ENCODE data around the gene S1PR4. TPM values are rescaled to one million over a fixed set of nuclear protein-coding genes. Genes with fewer than 3 reads are reported as not detected.
"Not testable (repeated sequence)": the region's sequence is repeated elsewhere in the genome, so short reads cannot be mapped to it uniquely, and the experiment has no call there.

The S1PR4 gene
- total RNA-seq, 1 donor from 2014 or later: 0.10 TPM

DNA sequence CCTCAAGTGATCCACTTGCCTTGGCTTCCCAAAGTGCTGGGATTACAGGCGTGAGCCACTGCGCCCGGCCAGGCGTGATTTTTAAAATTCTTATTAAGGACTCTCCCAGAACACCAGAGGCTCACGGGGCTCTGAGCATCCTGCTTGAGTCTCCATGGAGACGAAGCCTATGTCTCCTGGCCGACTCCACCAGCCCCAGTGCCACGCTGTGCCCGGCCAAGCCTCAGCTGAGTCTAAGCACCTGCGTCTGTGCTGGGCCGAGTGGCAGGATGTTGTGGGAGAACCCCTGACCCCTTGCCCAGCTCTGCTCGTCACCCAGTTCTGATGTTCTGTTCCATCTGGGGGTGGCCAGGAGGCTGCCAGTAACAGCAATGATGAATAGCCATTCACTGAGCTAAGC is 42.0 kb downstream of the S1PR4 start:
- DNase-seq (ENCODE audit: low read depth): no peak

- DNase-seq (ENCODE audit: low read depth): not testable (repeated sequence)
These were observed 43.0 kb downstream of the S1PR4 start for GRCh38 chr19:3221576-3221975.

DNA sequence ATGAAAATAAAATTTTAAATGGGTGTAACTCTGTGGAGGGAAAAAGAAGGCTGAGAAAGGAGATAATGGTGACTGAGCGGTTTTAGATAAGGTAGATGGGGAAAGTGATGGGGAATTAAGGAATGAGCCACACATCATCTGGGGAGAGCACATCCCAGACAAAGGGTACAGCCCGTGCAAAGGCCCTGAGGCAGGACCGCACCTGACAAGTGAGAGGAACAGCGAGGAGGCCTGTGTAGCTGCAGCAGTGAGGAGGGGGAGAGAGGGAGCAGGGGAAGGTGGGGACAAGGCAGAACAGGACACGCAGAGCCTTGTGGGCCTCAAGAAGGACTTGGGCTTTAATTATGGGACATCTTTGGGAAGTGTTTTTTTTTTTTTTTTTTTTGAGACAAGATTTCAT is 44.1 kb downstream of the S1PR4 start:
- DNase-seq (ENCODE audit: low read depth): no peak

DNA sequence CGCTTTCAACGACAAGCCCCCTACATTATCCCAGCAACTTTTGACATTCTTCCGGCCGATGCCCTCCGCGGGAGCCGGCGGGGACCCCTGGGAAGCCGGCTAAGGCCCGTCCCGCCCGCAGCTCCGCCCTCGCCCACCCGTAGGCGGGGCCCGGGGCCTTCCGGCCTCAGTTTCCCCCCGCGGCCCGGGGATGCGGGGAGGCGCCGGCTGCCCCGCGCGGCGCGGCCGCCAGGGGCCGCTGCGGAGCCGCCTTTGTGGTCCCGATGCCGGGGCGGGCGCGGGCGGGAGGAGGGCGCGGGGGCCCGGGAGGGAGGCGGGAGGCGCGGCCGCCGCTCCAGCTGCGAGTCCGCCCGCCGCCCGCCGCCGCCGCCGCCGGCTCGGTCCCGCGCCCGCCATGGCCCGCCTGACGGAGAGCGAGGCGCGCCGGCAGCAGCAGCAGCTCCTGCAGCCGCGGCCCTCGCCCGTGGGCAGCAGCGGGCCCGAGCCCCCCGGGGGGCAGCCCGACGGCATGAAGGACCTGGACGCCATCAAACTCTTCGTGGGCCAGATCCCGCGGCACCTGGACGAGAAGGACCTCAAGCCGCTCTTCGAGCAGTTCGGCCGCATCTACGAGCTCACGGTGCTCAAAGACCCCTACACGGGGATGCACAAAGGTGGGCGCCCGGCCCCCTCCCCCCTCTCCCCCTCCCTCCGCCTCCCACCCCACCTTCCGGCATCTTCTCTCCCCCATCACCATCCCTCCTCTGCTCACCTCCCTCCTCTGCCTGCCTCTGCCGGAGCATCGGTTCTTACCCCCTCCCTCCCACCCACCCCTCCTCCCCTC is 46.0 kb downstream of the S1PR4 start, which contains the start of gene CELF5:
CELF5 (plus strand) TSS at position 316 of the 823 bp plus-strand sequence; CDS start at position 395, 79 bp downstream.
- no peak for DNase-seq (ENCODE audit: low read depth)

DNA sequence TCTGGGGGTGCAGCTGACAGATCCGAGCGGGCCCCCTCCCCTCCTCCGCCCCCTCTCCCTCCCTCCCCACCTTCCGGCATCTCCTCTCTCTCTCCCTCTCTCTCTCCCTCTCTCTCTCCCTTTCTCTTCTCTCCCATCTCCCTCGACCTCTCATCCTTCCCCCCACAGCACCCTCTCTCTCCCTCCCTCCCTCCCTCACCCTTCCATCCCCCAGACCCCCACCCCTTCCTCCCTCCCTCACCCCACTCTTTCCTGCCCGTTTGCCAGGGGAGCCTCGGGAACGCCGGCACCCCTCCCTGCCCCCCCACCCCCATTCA is 46.6 kb downstream of the S1PR4 start:
- DNase-seq (ENCODE audit: low read depth): no peak

GRCh38 chr19:3225677-3226093 is 47.1 kb downstream of the S1PR4 start:
- no peak for DNase-seq (ENCODE audit: low read depth)

- DNase-seq (ENCODE audit: low read depth): no peak
These were observed 48.6 kb downstream of the S1PR4 start for GRCh38 chr19:3227054-3227626.

- no peak for DNase-seq (ENCODE audit: low read depth)
These were observed 50.8 kb downstream of the S1PR4 start for GRCh38 chr19:3229346-3229743.

Other genes starting within 250 kb of the S1PR4 start
- gene ZNF77, start 233.8 kb upstream of the S1PR4 start, total RNA-seq: 3.3 and 7.0 TPM in 2 replicates
- gene TLE6, start 201.2 kb upstream of the S1PR4 start, total RNA-seq: 0.69 and 1.6 TPM in 2 replicates
- 15.0 and 15.8 TPM in 2 replicates for gene TLE2, start 149.5 kb upstream of the S1PR4 start, total RNA-seq
- 83.2 and 170 TPM in 2 replicates for gene TLE5, start 116.3 kb upstream of the S1PR4 start, total RNA-seq
- gene GNA11, start 84.4 kb upstream of the S1PR4 start, total RNA-seq: 76.2 and 80.7 TPM in 2 replicates
- 2.1 TPM in 1 of 2 replicates, not detected in the other for gene GNA15, start 42.7 kb upstream of the S1PR4 start, total RNA-seq
- 39.4 and 72.6 TPM in 2 replicates for gene NCLN, start 7.2 kb downstream of the S1PR4 start, total RNA-seq
- gene CELF5, start 45.9 kb downstream of the S1PR4 start, total RNA-seq: 0.20 TPM in 1 of 2 replicates, not detected in the other
- 17.2 and 107 TPM in 2 replicates for gene NFIC, start 187.8 kb downstream of the S1PR4 start, total RNA-seq

All from renal cortical epithelial cell (primary cell).